Neural crest cell (in vitro differentiated cells): ENCODE data around the gene ITM2C. TPM values are rescaled to one million over a fixed set of nuclear protein-coding genes. Genes with fewer than 3 reads are reported as not detected.

Experiments used
- DNase-seq: peaks from one replicate; pipeline ENCODE4 v3.0.0; 2021; ENCODE audit warnings: low read depth, mixed read lengths, low spot score
- H3K27ac Mint-ChIP-seq: one replicate; pipeline ENCODE4 v1.8.0; 2021; ENCODE audit warnings: mild to moderate bottlenecking, mixed read lengths; ENCODE audit not compliant: unreplicated experiment
- H3K27me3 Mint-ChIP-seq: 2 replicates; pipeline ENCODE4 v1.8.0; 2021; ENCODE audit warnings: low read depth, mild to moderate bottlenecking, mixed read lengths
- H3K36me3 Mint-ChIP-seq: 2 replicates; pipeline ENCODE4 v1.8.0; 2021; ENCODE audit warnings: low read depth, mild to moderate bottlenecking, mixed read lengths
- H3K4me1 Mint-ChIP-seq: 2 replicates; pipeline ENCODE4 v1.8.0; 2021; ENCODE audit warnings: mixed read lengths
- H3K4me3 Mint-ChIP-seq: one replicate; pipeline ENCODE4 v1.8.0; 2021; ENCODE audit warnings: mild to moderate bottlenecking, mixed read lengths
- H3K9me3 Mint-ChIP-seq: 2 replicates; pipeline ENCODE4 v1.8.0; 2021; ENCODE audit warnings: mixed read lengths
- total RNA-seq: library from RNA; stranded (reverse); gene quantifications from 2 replicates; pipeline ENCODE4 v1.2.1, GENCODE V29; 2021
- TF ChIP-seq, protein P1 (sequence below): fragments of 200-600 bp; sonication (generic); conservative IDR thresholded peaks from 2 replicates; pipeline ENCODE4 v1.5.0; 2021; ENCODE audit warnings: antibody characterized with exemption, mild to moderate bottlenecking

Gene ITM2C
- total RNA-seq, 1 donor from 2014 or later = 106 TPM

DNA sequence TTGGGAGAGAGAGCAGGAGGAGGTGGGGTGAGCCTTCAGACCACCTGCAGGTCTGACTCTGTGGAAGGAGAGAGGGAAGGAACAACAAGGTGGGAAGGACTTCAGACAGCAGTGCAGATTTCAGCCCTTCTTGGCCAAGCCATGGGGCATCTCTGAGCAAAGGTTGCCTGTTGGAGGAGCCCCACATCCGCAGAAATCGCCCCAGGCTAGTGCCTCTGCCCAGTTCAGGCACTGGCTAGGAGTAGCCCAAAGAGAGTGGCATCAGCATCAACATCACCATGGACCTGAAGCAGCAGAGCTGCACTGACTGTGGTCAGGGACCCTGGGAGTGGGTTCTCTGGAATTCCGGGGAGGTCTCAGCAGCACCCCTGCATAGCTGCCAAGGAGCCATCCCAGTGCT, 50.1 kb downstream of the ITM2C start:
- no peaks in the 10 kb centered on the region for H3K27me3 Mint-ChIP-seq
- H3K27ac Mint-ChIP-seq = no peak overlapping the region
- peaks cover 15% of the 10 kb centered on the region for H3K4me1 Mint-ChIP-seq
- TF ChIP-seq, protein P1, sequence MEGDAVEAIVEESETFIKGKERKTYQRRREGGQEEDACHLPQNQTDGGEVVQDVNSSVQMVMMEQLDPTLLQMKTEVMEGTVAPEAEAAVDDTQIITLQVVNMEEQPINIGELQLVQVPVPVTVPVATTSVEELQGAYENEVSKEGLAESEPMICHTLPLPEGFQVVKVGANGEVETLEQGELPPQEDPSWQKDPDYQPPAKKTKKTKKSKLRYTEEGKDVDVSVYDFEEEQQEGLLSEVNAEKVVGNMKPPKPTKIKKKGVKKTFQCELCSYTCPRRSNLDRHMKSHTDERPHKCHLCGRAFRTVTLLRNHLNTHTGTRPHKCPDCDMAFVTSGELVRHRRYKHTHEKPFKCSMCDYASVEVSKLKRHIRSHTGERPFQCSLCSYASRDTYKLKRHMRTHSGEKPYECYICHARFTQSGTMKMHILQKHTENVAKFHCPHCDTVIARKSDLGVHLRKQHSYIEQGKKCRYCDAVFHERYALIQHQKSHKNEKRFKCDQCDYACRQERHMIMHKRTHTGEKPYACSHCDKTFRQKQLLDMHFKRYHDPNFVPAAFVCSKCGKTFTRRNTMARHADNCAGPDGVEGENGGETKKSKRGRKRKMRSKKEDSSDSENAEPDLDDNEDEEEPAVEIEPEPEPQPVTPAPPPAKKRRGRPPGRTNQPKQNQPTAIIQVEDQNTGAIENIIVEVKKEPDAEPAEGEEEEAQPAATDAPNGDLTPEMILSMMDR = no peak
- H3K36me3 Mint-ChIP-seq = no peaks in the 10 kb centered on the region
- no peaks in the 10 kb centered on the region for H3K9me3 Mint-ChIP-seq
- no peak for DNase-seq
- H3K4me3 Mint-ChIP-seq = no peak overlapping the region

GRCh38 chr2:230915319-230915718, 50.6 kb downstream of the ITM2C start:
- H3K4me1 Mint-ChIP-seq = peaks cover 19% of the 10 kb centered on the region
- H3K27ac Mint-ChIP-seq = no peak overlapping the region
- H3K27me3 Mint-ChIP-seq = no peaks in the 10 kb centered on the region
- DNase-seq = no peak
- TF ChIP-seq, protein P1 = no peak
- no peaks in the 10 kb centered on the region for H3K36me3 Mint-ChIP-seq
- no peaks in the 10 kb centered on the region for H3K9me3 Mint-ChIP-seq
- H3K4me3 Mint-ChIP-seq = no peak overlapping the region

DNA sequence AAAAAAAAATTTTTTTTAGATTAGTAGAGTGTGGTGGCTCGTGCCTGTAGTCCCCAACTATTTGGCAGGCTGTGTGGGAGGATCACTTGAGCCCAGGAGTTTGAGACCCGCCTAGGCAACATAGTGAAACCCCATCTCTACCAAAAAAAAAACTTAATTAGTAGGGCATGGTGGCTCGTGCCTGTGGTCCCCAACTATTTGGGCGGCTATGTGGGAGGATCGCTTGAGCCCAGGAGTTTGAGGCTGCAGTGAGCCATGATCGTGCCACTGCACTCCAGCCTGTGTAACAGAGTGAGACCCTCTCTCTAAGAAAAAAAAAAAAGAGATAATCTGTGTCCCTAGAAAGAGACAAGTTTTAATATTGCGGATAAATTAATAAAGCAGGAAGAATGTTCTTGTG, 51.5 kb downstream of the ITM2C start:
- Mint-ChIP-seq H3K4me1 (peaks cover 20% of the 10 kb centered on the region), H3K9me3 (no peaks in the 10 kb centered on the region), H3K36me3 (no peaks in the 10 kb centered on the region), H3K4me3 (no peak overlapping the region), H3K27me3 (no peaks in the 10 kb centered on the region), H3K27ac (no peak overlapping the region)
- DNase-seq = no peak
- TF ChIP-seq, protein P1 = no peak

- TF ChIP-seq, protein P1 = no peak
- Mint-ChIP-seq H3K4me3 (no peak overlapping the region), H3K27ac (no peak overlapping the region), H3K27me3 (no peaks in the 10 kb centered on the region), H3K36me3 (no peaks in the 10 kb centered on the region), H3K4me1 (peaks cover 25% of the 10 kb centered on the region), H3K9me3 (no peaks in the 10 kb centered on the region)
- DNase-seq = no peak
These were observed 54.5 kb downstream of the ITM2C start for GRCh38 chr2:230919240-230919639.

GRCh38 chr2:230919681-230920080, 54.9 kb downstream of the ITM2C start:
- Mint-ChIP-seq H3K9me3 (no peaks in the 10 kb centered on the region), H3K4me3 (no peak overlapping the region), H3K36me3 (no peaks in the 10 kb centered on the region), H3K27ac (no peak overlapping the region), H3K4me1 (peaks cover 23% of the 10 kb centered on the region), H3K27me3 (no peaks in the 10 kb centered on the region)
- TF ChIP-seq, protein P1 = no peak
- DNase-seq = no peak

DNA sequence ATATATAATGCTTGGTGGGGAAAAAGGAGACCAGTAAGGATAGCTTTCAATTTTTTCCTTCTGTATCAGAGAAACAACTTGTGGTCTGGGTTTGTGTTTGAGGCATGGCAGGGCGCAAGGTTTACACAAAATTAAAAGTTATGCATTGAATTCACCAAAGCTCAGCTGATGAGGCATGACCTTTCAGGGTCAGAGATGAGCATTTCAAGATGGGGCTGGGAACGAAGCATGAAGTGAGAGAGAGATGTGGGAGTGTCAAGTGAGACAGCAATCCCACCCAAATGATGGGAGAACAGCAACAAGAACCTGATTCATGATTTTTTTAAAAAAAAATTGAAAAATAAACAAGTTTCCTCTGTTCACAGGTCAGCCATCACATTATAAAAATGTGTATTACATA, 55.4 kb downstream of the ITM2C start:
- Mint-ChIP-seq H3K36me3 (no peaks in the 10 kb centered on the region), H3K4me3 (no peak overlapping the region), H3K27me3 (no peaks in the 10 kb centered on the region), H3K4me1 (peaks cover 18% of the 10 kb centered on the region), H3K27ac (peak overlapping the region; percentile 76), H3K9me3 (no peaks in the 10 kb centered on the region)
- TF ChIP-seq, protein P1 = no peak
- no peak for DNase-seq
